GM19397 (cell line): ENCODE data around the gene NACC1.

Experiments
- ATAC-seq: cut with Tn5 transposase; IDR thresholded peaks from one replicate; pipeline ENCODE4 v1.9.1; 2021; ENCODE audit warnings: mild to moderate bottlenecking, moderate library complexity; ENCODE audit not compliant: unreplicated experiment

The NACC1 gene

DNA sequence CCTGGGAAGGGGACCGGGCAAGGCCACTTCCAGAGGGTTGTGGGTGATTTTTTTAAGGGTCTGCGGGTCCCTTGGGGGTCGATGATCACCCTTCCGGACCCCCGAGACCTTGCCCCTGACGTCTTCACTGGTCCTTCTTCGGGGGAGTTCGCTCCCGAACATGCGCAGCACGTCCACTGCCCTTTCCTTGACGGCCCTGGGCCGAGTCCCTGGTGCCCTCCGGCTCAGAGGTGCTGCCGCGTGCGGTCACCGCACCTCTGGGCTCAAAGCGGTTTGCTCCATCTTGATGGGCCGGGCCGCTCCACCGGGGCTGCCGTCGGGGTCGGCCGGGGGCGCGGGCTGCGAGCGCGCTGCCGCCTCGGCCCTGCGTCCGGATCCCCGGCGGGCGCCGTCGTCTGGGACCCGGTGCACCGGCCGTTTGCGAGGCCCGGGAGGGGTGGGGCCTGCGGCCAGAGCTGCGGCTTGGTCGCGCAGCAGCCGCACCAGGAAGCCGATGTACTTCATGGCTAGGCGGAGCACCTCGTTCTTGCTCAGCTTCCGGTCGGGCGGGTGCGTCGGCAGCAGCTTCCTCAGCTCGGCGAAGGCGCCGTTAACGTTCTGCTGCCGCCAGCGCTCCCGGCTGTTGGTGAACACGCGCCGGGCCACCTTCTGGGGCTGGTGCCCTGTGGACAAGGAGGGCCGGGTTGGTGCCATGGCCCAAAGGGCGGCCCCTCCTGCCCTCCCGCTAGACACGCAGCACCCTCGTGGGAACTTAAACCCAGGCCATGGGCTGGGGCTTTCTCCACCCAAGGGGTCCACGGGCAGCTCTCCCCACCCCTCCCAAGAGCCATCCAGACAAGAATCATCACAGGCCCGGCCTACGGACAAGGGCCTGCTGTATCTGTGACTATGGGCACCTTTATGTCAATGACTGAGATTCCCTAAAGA is 18.7 kb upstream of the NACC1 start:
- ATAC-seq = no peak

- no peak for ATAC-seq
Observed at GRCh38 chr19:13100031-13100588, 18.0 kb upstream of the NACC1 start.

DNA sequence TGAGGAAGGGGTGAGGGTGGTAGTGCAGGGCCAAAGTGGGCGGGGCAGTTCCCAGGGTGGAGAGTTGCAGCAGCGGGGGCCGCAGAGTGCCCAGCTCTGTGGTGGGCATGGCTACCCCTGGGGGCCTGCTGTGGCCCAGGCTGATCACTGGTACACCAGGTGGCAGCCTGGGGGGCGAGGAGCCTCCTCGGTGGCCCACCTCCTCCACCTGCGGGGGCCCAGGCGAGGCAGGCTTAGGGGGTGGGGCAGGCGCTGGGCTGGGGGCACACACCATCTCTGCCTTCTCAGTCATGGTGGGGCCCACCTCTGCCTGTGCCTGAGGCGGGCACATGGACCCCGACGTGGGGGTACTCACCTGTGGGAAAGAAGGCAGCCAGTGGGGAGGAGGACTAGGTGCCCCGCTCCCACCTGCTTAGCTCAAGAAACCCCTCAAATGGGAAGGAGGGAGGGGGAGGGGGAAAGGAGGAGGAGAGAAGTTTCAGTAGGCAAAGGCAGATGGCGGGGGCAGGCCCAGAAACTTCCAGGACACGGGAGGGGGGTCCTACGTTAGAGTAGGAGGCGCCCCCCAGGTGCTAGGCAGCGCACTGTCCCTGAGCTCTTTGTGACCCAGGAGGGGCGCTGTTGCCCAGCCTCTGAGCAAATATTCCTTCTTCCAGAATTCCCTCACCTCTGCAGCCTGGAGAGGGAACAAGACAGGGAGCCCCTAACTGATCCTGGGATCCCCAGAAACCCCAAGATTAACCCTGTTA is 17.0 kb upstream of the NACC1 start:
- ATAC-seq = no peak

DNA sequence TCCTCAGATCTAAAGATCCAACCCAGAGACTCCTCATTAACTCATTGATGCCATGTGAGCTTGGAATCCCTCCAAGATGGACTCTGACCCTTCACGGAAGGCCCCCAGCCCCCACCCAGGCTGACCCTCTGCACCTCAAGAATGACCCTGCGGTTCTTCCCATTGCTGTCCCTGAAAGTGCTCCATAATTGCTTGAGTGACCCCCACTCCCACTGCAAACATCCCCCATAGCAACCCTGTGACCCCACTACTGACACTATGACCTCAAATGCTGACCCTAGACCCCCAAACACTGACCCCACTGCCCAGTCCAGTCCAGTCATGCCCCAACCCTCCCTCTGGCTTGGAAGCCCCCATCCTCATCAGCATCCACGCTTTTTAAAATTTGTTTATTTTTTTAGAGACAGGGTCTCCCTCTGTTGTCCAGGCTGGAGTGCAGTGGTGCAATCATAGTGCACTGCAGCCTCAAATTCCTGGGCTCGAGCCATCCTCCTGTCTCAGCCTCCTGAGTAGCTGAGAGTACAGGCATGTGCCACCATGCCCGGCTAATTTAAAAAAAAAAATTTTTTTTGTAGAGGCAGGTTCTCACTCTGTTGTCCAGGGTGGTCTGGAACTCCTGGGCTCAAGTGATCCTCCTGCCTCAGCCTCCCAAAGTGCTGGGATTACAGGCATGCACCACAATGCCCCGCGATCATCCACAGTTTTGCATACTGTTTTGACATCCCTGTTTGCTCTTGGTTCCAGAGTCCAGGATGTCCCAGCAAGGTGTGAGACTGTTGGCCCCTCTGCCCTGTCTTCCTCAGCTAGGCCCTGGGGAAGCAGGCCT is 16.3 kb upstream of the NACC1 start:
- no peak for ATAC-seq

DNA sequence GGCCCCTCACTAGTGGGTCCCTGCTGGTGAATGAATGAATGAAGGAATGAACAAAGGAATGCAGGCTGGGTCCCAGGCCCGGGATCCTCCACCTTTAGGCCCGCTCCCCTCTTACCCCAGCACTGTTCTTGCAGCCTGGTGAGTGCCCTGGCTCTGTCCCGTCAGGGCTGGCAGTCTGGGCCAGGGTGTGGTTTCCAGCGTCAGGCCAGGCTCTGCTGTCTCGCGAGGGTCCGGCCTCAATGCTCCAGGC is 15.7 kb upstream of the NACC1 start:
- ATAC-seq = no peak

- ATAC-seq = peak; percentile 51
Observed at GRCh38 chr19:13102666-13103580, 15.1 kb upstream of the NACC1 start, which contains the start of gene LYL1. Gene LYL1, minus strand, starts transcription at chr19:13102858. Its CDS starts 1,687 bp downstream, at chr19:13101171.

DNA sequence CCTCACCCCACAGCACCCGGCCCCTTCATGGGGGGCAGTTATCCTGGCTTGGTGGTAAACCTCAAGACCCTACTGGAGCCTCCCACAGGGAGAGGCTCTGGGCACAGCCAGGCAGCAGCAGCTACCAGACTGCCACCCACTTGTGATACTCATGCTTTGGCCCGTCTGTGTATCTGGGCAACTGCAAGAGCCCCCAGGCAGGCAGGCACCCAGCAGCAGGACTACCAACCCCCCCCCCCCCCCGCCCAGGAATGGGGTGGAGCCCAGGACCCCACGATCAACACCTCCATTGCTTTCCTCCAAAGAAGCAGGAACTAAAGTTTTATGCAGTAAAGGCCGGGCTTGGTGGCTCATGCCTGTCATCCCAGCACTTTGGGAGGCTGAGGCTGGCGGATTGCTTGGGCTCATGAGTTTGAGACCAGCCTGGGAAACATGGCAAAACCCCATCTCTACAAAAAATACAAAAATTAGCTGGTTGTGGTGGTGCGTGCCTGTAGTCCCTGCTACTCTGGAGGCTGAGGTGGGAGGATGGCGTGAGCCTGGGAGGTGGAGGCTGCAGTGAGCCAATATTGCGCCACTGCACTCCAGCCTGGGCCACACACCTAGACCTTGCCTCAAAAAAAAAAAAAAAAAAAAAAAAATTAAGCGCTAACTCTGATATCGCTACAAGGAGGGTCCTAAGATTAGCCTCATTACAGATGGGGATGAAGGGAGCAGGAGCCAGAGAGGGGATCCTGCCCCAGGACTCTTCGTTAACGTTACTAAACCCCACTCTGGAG is 14.3 kb upstream of the NACC1 start:
- ATAC-seq = no peak

DNA sequence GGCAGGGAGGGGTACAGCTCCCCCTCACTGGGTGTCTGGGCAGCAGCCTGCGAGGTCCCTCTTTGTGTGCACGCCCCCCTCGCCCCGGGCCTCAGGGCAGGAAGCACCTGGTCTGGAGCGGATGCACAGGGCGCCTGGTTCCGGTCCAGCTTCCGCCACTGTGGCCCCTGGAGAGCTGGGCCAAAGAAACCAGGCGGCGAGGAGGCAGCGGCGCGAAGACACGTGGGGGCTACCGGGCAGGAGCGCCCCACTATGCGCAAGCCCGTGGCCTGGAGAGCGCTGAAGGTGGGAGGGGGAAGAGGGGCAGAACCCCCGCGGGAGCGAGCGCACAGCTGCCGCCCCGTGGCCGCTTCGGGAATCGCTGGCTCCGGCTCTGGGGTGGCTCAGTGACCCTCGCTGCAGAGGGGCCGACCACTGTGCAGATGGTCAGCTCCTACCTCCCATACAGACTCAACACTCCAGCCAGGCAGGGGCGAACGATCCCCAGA is 13.7 kb upstream of the NACC1 start:
- peak; percentile 33 for ATAC-seq

DNA sequence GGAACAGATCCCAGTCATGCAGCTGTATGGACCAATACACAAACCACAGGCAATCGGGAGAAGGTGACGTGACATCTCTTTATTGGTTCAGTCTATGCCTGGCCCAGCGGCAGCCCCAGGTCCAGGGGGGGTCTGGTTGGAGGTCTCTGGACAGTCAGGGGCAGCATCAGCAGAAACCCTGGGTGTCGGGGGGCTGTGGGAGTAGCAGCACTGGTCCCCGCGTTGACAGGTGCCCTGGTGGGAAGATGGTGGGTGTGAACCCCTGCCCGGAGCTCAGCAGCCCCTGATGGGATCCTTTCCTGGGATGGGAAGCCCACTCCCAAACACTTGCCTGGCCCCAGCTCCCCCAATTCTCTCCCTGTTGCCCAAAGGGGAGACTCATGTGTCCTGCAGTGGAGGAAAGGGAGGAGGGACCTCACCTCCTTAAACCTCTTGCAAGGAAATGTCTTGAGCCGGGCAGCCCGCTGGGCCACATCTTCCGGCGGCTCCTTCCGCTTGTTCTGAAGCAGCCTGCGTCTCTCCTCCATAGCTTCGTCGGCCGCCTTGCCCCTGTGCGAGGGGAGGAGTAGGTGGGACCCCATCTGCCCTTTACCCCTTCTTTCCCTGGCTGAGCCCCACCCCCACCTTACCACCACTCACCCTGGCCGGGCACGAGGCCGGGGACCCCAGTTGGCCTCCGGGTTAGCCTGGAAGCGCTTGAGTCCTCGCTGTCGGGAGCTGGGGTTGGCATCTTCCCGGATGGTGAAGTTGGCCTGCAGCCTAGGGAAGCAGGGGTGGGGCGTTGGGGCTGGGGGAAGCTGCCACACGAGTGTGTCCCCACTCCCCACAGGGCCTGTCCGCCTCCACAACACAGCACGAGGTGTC is 13.0 kb upstream of the NACC1 start:
- no peak for ATAC-seq

DNA sequence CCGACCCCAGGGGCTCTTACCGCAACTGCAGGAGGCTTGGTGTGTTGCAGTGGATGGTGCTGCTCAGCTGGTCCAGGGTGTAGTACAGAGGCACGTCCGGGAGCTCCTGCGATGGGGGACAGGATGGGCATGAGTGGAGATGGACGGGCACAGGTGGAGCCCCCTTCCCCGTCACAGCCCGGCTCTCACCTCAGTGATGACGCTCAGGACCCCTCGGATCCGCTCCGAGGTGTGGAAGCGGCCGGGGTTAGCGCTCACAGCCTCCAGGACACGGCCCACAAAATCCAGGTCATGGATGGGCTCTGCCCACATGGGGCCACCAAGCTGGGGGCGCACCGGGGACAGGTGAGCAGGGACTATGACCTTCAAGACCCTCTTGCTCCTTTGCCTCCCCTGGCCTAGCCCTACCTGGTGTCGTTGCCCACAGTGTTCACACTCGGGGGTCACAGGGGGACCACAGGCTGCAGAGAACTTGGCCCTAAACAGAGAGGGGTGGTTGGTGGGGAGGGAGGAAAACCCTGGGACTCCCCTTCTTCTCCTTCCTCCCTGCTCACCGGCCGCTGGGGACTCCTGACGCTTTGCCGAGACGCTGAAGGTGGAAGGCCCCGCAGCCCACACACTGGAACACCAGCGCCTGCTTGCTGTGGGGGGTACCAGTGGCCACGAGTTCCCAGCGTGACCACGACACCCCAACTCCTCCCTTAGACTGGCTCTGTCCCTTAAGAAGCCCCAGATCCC is 8.5 kb upstream of the NACC1 start:
- ATAC-seq = no peak

DNA sequence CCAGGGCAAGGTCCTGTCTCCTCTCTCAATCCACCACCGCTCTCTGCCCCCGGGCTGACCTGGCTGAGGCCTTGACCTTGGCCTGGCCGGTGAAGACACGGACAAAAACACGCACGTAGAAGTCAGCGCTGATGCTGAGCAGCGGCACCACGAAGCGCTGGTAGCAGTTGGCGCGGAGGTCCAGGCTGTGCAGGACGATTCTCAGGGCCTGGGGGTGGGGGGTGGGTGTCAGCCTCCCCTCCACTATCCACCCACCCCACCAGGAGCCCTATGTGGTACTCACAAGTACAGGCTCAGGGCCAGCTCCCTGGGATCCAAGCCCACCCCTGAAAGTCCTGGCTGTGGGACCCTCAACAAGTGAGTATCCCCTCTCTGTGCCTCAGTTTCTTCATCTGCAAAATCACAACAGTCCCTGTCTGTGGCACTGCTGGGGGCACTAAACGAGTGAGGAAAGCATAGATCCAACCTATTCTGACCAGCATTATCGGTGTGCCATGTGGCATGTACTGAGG is 7.9 kb upstream of the NACC1 start:
- ATAC-seq = no peak

DNA sequence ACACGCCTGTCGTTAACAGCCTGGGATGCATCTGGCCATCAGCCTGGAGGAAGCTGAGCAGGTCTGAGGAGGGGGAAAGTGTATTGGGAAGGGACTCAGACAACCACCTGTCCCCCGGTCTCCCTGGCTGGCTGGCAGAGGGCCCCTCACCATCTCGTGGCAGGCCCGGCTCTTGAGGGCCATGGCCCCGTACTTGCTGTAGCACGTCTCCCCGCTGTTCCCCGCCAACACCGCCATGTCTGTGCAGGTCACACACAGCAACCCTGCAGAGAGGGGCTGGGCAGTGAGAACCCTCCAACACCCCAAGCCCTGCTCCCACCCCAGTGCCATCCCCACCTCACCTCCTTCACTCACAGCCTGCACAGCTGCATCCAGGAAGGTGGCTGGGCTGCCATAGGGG is 5.5 kb upstream of the NACC1 start:
- no peak for ATAC-seq

DNA sequence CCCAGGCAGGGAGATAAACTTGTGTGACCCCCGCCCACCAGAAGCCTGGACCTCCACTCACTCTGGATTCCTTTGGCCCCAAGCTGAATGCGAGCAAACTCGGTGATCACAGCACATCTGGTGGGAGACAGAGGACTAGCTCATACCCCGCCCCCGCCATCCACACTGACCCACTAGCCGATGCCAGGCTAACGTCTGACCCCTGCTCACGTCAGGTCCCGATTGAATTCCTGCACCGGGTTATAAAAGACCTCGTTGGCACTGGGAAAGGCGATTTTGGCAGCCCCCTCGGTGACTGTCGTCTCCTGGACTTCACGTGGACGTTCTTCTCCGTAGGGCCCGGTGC is 2.2 kb upstream of the NACC1 start:
- no peak for ATAC-seq

DNA sequence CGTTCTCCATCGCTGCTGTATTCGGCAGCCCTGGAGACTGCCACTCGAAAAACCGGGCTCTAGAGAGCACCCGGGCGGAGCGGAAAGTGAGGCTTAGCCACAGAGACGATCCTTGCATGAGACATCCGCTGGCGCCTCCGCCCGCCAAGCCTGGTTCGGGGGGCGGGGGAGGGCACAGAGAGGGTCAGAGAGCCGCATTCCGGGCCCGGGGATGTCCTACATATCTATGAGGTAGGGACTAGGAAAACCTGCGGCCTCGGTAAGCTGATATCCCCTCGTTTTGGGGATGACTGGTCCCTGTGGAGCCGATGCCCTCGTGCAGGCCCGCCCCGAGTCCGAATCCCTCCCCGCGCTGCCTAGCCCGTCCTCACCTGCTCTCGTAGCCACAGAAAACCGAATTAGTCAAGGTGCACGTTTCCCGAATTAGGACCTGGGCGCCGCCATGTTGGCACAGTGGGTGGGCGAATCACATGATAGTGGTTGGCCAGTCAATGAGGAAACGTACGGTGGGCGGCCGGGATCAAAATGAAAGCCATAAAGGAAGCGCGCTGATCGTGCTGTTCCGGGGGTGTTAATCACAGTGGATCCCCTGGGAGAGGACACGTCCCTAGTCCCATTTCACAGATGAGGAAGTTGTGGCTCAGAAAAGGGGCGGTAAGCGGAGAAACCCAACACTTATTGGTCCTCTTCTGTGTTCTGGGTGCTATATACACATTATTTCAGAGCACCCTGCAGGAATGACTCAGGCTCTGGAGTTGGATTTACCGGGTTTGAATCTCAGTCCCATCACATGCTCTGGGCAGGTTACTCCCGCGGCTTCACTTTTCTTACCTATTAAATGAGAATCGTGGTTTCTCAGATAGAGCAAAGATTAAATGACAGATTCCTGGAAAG is 1.5 kb upstream of the NACC1 start, which contains the start of gene TRMT1:
TRMT1 (minus strand) TSS at position 459 of the 894 bp plus-strand sequence; CDS start at position 118, 341 bp downstream.
- peak; percentile 45 for ATAC-seq

DNA sequence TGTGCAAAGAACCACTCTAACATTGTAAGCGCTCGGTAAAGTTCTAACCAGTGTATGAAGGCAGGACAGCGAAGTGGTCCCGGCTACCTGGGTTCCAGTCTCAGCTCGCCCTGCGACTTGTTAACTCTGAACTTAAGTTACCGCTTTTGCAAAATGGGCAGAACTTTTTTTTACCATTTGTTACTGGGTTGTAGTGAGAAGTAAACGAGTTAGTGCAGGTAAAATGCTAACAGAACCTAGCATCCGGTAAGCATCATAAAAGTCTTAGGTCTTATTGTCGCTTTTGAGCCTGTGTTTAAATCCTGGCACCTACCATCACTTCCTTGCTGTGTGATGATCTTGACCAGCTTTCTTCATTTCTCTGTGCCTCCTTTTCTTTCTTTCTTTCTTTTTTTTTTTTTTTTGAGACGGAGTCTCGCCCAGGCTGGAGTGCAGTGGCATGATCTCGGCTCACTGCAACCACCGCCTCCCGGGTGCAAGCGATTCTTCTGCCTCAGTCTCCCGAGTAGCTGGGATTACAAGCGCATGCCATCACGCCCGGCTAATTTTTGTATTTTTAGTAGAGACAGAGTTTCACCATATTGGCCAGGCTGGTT is 790 bp upstream of the NACC1 start:
- ATAC-seq = peak; percentile 10
